Small intestine (tissue), 16 donors: ENCODE data around the gene OR51I2. TPM values are rescaled to one million over a fixed set of nuclear protein-coding genes. Genes with fewer than 3 reads are reported as not detected.

Experiments
- DNase-seq, 2 donors: peaks; one replicate each; pipeline versions ENCODE4 v3.0.0 to v3.0.0-alpha.2; 2013
- FAIRE-seq: peaks from 2 replicates; lab custom pipeline; 2012; peaks lifted over from hg19 to GRCh38; lab: Jason Lieb, UNC
- H3K27ac ChIP-seq, 3 donors: one replicate each; pipeline ENCODE4 v1.5.1; 2013; ENCODE audit warnings: low read length in 2 of 3, mild to moderate bottlenecking in 2 of 3, control low read depth in 1 of 3, inconsistent platforms in 1 of 3, low read depth in 1 of 3, moderate library complexity in 1 of 3
- H3K27me3 ChIP-seq, 3 donors: one replicate each; pipeline ENCODE4 v1.6.1; 2013; ENCODE audit warnings: low read length in 3 of 3, inconsistent platforms in 1 of 3; ENCODE audit not compliant: control insufficient read depth in 3 of 3, insufficient read depth in 3 of 3
- H3K36me3 ChIP-seq, 3 donors: one replicate each; pipeline ENCODE4 v1.6.1; 2013; ENCODE audit warnings: low read length in 3 of 3, inconsistent platforms in 1 of 3, low read depth in 1 of 3, mild to moderate bottlenecking in 1 of 3, moderate library complexity in 1 of 3; ENCODE audit not compliant: control insufficient read depth in 3 of 3, insufficient read depth in 2 of 3
- H3K4me1 ChIP-seq, 3 donors: one replicate each; pipeline ENCODE4 v1.6.1; 2013; ENCODE audit warnings: low read length in 2 of 3, inconsistent platforms in 1 of 3, low read depth in 1 of 3, mild to moderate bottlenecking in 1 of 3, moderate library complexity in 1 of 3; ENCODE audit not compliant: control insufficient read depth in 3 of 3, insufficient read depth in 2 of 3
- H3K4me3 ChIP-seq, 3 donors: one replicate each; pipeline ENCODE4 v1.5.1; 2013; ENCODE audit warnings: low read length in 3 of 3, control low read depth in 1 of 3, inconsistent platforms in 1 of 3, low read depth in 1 of 3, mild to moderate bottlenecking in 1 of 3, moderate library complexity in 1 of 3
- H3K9me3 ChIP-seq, 2 donors: one replicate each; pipeline ENCODE4 v1.6.1; 2013; ENCODE audit warnings: low read depth in 1 of 2, low read length in 1 of 2; ENCODE audit not compliant: control insufficient read depth in 2 of 2, insufficient read depth in 1 of 2
- WGBS, 3 donors: extraction: QIAGEN DNeasy Blood & Tissue Kit; methylation state at CpG; one replicate each; pipeline ENCODE4 v1.1.7; 2013; 5-methylcytosine and 5-hydroxymethylcytosine counted together
- long read RNA-seq, 10 donors: transcript quantifications; one replicate each; lab custom pipeline, GENCODE V29; 2026
- polyA plus RNA-seq, 4 donors: library from polyadenylated mRNA; stranded (reverse) in 3 of 4; unstranded in 1 of 4; fragments of 200-250 nt in 3 of 4; fragments of 120-200 nt in 1 of 4; gene quantifications; one replicate each; pipeline versions ENCODE4 v1.2.1 to v1.2.3, GENCODE V29; 2013
- donor health status: healthy with polysubstance abuse.
- donor health status: control.
- donor health status: control.
- donor health status: Bipolar disorder and iron deficiency.
- donor health status: healthy.

The OR51I2 gene
- polyA plus RNA-seq = under 1 TPM in 1 of 4 donors, not detected in 3; 0.03 TPM
- long read RNA-seq, donor 1 = 0 reads
- long read RNA-seq, donor 2 = 0 reads
- long read RNA-seq, donor 3 = 0 reads
- long read RNA-seq, donor 4 = 0 reads
- long read RNA-seq, donor 5 = 0 reads
- long read RNA-seq, donor 6 = 0 reads
- long read RNA-seq, donor 7 = 0 reads
- long read RNA-seq, donor 8 = 0 reads
- long read RNA-seq, donor 9 = 0 reads
- long read RNA-seq, donor 10 = 0 reads

- WGBS, 3 donors = 92 to 98% (median 95%) methylated on average over 2 of the region's 2 CpGs
- Histone ChIP-seq H3K36me3 (no peaks in the 10 kb centered on the region), H3K27ac (no peak within 1 kb of the TSS), H3K9me3 (no peaks in the 10 kb centered on the region), H3K4me1 (no peaks in the 10 kb centered on the region), H3K27me3 (peaks cover 0 to 2% (median 0%) of the 10 kb centered on the region in 3 donors), H3K4me3 (no peak within 1 kb of the TSS)
- FAIRE-seq = no peak
- DNase-seq = no peak
These were observed at the start of gene OR51I2 for GRCh38 chr11:5449023-5449422. Gene OR51I2 (plus strand): TSS chr11:5449323. CDS start chr11:5453489, 4,166 bp downstream.

GRCh38 chr11:5405173-5405572 is 44.0 kb upstream of the OR51I2 start:
- Histone ChIP-seq H3K4me1 (no peaks in the 10 kb centered on the region), H3K27ac (no peak overlapping the region), H3K4me3 (no peak overlapping the region), H3K27me3 (no peaks in the 10 kb centered on the region), H3K9me3 (no peaks in the 10 kb centered on the region), H3K36me3 (no peaks in the 10 kb centered on the region)
- no peak for FAIRE-seq
- DNase-seq = no peak

- no peak for FAIRE-seq
- Histone ChIP-seq H3K4me3 (no peak overlapping the region), H3K9me3 (no peaks in the 10 kb centered on the region), H3K36me3 (no peaks in the 10 kb centered on the region), H3K4me1 (no peaks in the 10 kb centered on the region), H3K27me3 (no peaks in the 10 kb centered on the region), H3K27ac (no peak overlapping the region)
- WGBS, 3 donors = 56 to 60% (median 57%) methylated on average over 5 of the region's 5 CpGs
- DNase-seq = no peak
These were observed 28.1 kb upstream of the OR51I2 start for GRCh38 chr11:5420993-5421392.

- no peaks in the 10 kb centered on the region for H3K9me3 ChIP-seq
- H3K27ac ChIP-seq = no peak within 1 kb of the TSS
- H3K4me1 ChIP-seq = no peaks in the 10 kb centered on the region
- DNase-seq = no peak
- H3K4me3 ChIP-seq = no peak within 1 kb of the TSS
- 88 to 95% (median 90%) methylated on average over 1 of the region's 1 CpG for WGBS, 3 donors
- no peak for FAIRE-seq
- H3K36me3 ChIP-seq = no peaks in the 10 kb centered on the region
- no peaks in the 10 kb centered on the region for H3K27me3 ChIP-seq
These were observed 27.3 kb upstream of the OR51I2 start, which contains the start of gene OR51Q1 for GRCh38 chr11:5421811-5422210. Gene OR51Q1 (plus strand): TSS chr11:5422111. CDS start chr11:5422201, 90 bp downstream.

- Histone ChIP-seq H3K27ac (no peak overlapping the region), H3K27me3 (no peaks in the 10 kb centered on the region), H3K36me3 (no peaks in the 10 kb centered on the region), H3K4me3 (no peak overlapping the region), H3K4me1 (no peaks in the 10 kb centered on the region), H3K9me3 (no peaks in the 10 kb centered on the region)
- DNase-seq = no peak
- no peak for FAIRE-seq
- WGBS, 3 donors = 20 to 70% (median 46%) methylated on average over 3 of the region's 3 CpGs
These were observed 26.0 kb upstream of the OR51I2 start for GRCh38 chr11:5423131-5423530.

- Histone ChIP-seq H3K36me3 (no peaks in the 10 kb centered on the region), H3K27ac (no peak within 1 kb of the TSS), H3K27me3 (peaks cover 0 to 2% (median 0%) of the 10 kb centered on the region in 3 donors), H3K9me3 (no peaks in the 10 kb centered on the region), H3K4me3 (no peak within 1 kb of the TSS), H3K4me1 (no peaks in the 10 kb centered on the region)
- 28 to 37% (median 35%) methylated on average over 2 of the region's 2 CpGs for WGBS, 3 donors
- DNase-seq = no peak
- no peak for FAIRE-seq
These were observed 7.7 kb upstream of the OR51I2 start, which contains the start of gene OR51I1 for GRCh38 chr11:5441414-5441813. Gene OR51I1 (minus strand): TSS chr11:5441514. CDS start chr11:5441514, 0 bp downstream.

GRCh38 chr11:5443835-5444393 is 5.2 kb upstream of the OR51I2 start:
- H3K9me3 ChIP-seq = no peaks in the 10 kb centered on the region
- H3K27me3 ChIP-seq = peaks cover 0 to 2% (median 0%) of the 10 kb centered on the region in 3 donors
- H3K36me3 ChIP-seq = no peaks in the 10 kb centered on the region
- WGBS, 3 donors = 25 to 71% (median 39%) methylated on average over 2 of the region's 2 CpGs
- H3K4me1 ChIP-seq = no peaks in the 10 kb centered on the region
- FAIRE-seq (no peak), DNase-seq (no peak)
- no peak overlapping the region for H3K4me3 ChIP-seq
- H3K27ac ChIP-seq = no peak overlapping the region

- Histone ChIP-seq H3K36me3 (no peaks in the 10 kb centered on the region), H3K4me1 (no peaks in the 10 kb centered on the region), H3K27ac (no peak overlapping the region), H3K4me3 (no peak overlapping the region), H3K9me3 (no peaks in the 10 kb centered on the region), H3K27me3 (peaks cover 0 to 2% (median 0%) of the 10 kb centered on the region in 3 donors)
- DNase-seq (peak in 1 of 2 donors; percentile 12), FAIRE-seq (no peak)
- 20 to 67% (median 43%) methylated on average over 4 of the region's 4 CpGs for WGBS, 3 donors
These were observed 309 bp downstream of the OR51I2 start for GRCh38 chr11:5449432-5449831.
